Left forelimb (tissue), 1 donor: ENCODE results near the gene PRR35.

Experiments used
- DNase-seq: peaks from one replicate; pipeline ENCODE4 v3.0.0-alpha.2; 2018; ENCODE audit warnings: low spot score

PRR35 gene

GRCh38 chr16:528111-529011 lies 31.8 kb upstream of the PRR35 start:
- DNase-seq = no peak

- DNase-seq = no peak
Observed at GRCh38 chr16:529012-529575, 31.1 kb upstream of the PRR35 start.

GRCh38 chr16:530111-530817 lies 29.9 kb upstream of the PRR35 start:
- DNase-seq = no peak

GRCh38 chr16:531494-532125 lies 28.6 kb upstream of the PRR35 start:
- DNase-seq = no peak

- no peak for DNase-seq
Observed at GRCh38 chr16:533391-534123, 26.6 kb upstream of the PRR35 start.

GRCh38 chr16:534135-534534 lies 26.1 kb upstream of the PRR35 start:
- no peak for DNase-seq

GRCh38 chr16:534856-535445 lies 25.2 kb upstream of the PRR35 start:
- no peak for DNase-seq

- DNase-seq = no peak
Observed at GRCh38 chr16:535446-536405, 24.5 kb upstream of the PRR35 start.

- DNase-seq = no peak
Observed at GRCh38 chr16:536746-537145, 23.4 kb upstream of the PRR35 start.

- DNase-seq = no peak
Observed at GRCh38 chr16:537415-538335, 22.5 kb upstream of the PRR35 start.

- DNase-seq = no peak
Observed at GRCh38 chr16:539901-540530, 20.2 kb upstream of the PRR35 start.

- DNase-seq = no peak
Observed at GRCh38 chr16:540645-541340, 19.4 kb upstream of the PRR35 start.

- DNase-seq = no peak
Observed at GRCh38 chr16:543301-544164, 16.7 kb upstream of the PRR35 start.

- DNase-seq = no peak
Observed at GRCh38 chr16:544517-544916, 15.7 kb upstream of the PRR35 start.

GRCh38 chr16:546909-547770 lies 13.1 kb upstream of the PRR35 start:
- no peak for DNase-seq

- no peak for DNase-seq
Observed at GRCh38 chr16:548586-548985, 11.6 kb upstream of the PRR35 start.
